ENCODE results near the gene PAX8. TPM values are rescaled to one million over a fixed set of nuclear protein-coding genes. Genes with fewer than 3 reads are reported as not detected.

The PAX8 gene
- total RNA-seq, 1 donor from 2014 or later = 0.30 TPM

- DNase-seq = no peak
Measured at GRCh38 chr2:113264713-113265403, 13.9 kb downstream of the PAX8 start.

- DNase-seq = no peak
Measured at GRCh38 chr2:113263546-113263945, 15.2 kb downstream of the PAX8 start.

- DNase-seq = no peak
Measured at GRCh38 chr2:113260991-113261390, 17.7 kb downstream of the PAX8 start.

GRCh38 chr2:113258471-113259147, 20.1 kb downstream of the PAX8 start:
- no peak for DNase-seq

GRCh38 chr2:113257516-113258264, 21.0 kb downstream of the PAX8 start:
- DNase-seq = no peak

- DNase-seq = no peak
Measured at GRCh38 chr2:113255140-113256070, 23.3 kb downstream of the PAX8 start.

- DNase-seq = no peak
Measured at GRCh38 chr2:113253453-113253852, 25.3 kb downstream of the PAX8 start.

GRCh38 chr2:113252047-113252590, 26.6 kb downstream of the PAX8 start:
- DNase-seq = no peak

GRCh38 chr2:113251118-113251517, 27.6 kb downstream of the PAX8 start:
- DNase-seq = no peak

- peak; percentile 44 for DNase-seq
Measured at GRCh38 chr2:113248997-113249770, 29.5 kb downstream of the PAX8 start.

- no peak for DNase-seq
Measured at GRCh38 chr2:113246606-113247005, 32.1 kb downstream of the PAX8 start.

GRCh38 chr2:113245276-113245711, 33.4 kb downstream of the PAX8 start:
- no peak for DNase-seq

- no peak for DNase-seq
Measured at GRCh38 chr2:113242327-113242726, 36.4 kb downstream of the PAX8 start.

- no peak for DNase-seq
Measured at GRCh38 chr2:113240915-113241911, 37.5 kb downstream of the PAX8 start.

- peak; percentile 52 for DNase-seq
Measured at GRCh38 chr2:113240150-113240914, 38.4 kb downstream of the PAX8 start.

- DNase-seq = no peak
Measured at GRCh38 chr2:113238871-113239839, 39.6 kb downstream of the PAX8 start.

GRCh38 chr2:113237604-113238160, 41.0 kb downstream of the PAX8 start:
- no peak for DNase-seq
